GM10847 (cell line): Measurements from ENCODE around the gene C1QTNF3.

ENCODE experiments used
- POLR2A ChIP-seq: IDR thresholded peaks from 2 replicates; pipeline ENCODE4 v1.6.1; 2011; ENCODE audit not compliant: insufficient read length; ENCODE audit errors: extremely low read depth

Gene C1QTNF3

DNA sequence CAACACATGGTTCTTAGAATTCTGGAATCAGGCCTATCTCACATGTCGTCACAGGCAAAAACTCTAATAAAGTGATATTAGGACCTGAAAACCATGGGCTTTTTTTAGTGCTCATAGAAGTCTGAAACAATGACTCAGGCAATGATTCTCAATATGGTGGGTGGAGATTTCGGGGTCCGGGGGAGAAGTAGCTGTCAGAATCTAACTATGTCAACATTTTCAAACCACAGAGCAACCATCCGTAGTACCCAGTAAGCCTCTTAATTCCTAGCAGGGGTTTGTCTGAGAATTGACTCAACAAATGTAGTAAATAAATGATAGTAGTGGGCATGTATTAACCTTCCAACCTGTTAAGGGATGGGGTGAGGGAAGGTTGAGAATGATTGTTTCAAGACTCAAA lies 37.8 kb downstream of the C1QTNF3 start:
- TF ChIP-seq POLR2A = no peak

DNA sequence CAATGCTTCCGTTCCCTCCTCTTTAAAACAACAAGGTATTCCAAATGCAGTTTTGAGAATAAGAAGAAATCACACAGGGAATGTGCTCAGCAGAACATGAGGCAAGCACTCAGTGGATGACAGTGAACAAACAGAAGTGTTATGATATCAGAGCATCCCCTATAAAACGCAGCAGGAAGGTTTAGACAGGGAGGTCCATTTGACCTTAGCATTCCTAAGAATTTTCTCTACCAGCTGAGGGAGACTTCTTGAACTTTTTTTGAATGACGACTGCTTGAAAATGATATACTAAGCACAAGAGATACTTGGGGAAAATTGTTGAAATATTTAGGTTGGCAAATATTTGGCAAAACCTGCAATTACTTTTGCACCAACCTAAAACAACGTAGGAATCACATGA lies 39.1 kb downstream of the C1QTNF3 start:
- no peak for TF ChIP-seq POLR2A

GRCh38 chr5:34002629-34003328 lies 40.2 kb downstream of the C1QTNF3 start:
- no peak for TF ChIP-seq POLR2A

DNA sequence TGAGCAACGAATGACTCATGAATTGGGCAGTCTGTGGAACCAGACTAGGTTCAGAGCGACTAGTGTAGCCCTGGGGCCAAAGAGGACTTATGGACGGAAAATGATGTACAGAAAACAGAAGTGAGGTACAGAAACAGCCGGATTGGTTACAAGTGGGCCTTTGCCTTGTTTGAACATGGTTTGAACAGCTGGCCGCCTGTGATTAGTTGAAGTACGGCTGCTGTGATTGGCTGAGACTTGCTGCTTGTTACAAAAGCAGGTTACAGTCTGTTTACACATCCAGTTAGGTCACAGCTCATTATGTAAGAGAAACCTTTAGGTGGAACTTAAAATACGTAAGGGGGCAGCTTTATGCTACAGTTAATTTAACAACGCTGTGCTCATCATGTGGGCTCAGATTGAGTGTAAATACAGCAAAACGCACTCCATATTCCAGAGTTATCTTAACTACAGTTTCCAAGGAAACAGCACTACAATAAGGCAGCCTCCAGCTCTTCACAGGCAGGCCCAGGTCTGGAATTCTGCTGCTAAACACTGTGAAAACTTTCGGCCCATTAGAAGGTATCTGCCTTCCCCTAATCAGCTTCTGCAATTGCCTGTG lies 41.7 kb downstream of the C1QTNF3 start:
- no peak for TF ChIP-seq POLR2A

DNA sequence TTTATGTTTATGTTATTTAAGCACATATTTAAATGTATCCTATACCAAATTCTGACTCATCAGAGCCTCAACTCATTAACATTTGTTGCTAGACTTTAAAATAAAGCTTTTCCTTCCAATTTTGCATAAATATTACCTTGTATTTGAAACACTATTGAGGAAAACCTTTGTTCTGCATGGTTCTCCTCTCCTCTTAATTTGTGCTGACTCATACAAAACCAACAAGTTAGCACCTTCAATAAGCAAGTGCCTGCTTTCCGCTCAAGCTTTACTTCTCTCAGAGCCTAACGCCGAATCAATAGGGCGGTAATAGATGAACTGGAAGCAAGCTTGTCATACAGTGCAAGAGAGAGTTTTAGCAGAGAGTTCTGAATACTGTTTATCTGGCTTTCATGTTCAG lies 43.0 kb downstream of the C1QTNF3 start:
- no peak for TF ChIP-seq POLR2A

DNA sequence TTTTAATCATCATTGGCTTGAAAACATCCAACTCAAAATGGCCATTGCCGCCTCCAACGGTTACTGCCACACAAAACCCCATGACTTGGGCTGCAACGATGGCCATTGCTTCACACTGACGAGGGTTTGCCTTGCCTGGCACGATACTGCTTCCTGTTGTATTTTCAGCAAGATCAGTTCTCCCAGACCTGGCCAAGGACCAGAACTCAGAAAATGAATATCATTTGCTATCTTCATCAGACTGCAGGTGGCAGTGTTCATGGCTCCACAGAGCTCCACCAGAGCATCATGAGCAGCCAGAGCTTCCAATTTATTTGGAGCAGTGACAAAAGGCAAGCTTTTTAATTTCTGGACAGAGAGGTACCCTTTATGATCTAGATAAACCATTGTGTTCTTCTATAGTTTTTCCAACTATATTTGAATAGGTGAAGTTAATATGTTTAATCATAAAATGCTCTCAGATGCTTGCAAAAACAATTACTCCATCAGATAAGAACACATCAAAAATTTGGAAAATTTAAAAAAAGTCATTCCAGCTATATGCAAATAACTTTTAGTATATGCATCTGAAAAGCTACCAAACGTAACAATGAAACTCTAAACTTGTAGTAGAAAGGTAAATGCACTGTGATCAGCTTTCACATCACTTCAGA lies 45.6 kb downstream of the C1QTNF3 start:
- no peak for TF ChIP-seq POLR2A

GRCh38 chr5:33995865-33996264 lies 47.1 kb downstream of the C1QTNF3 start:
- no peak for TF ChIP-seq POLR2A

- no peak for TF ChIP-seq POLR2A
Observed at GRCh38 chr5:33994845-33995244, 48.2 kb downstream of the C1QTNF3 start.

- TF ChIP-seq POLR2A = no peak
Observed at GRCh38 chr5:33992864-33993263, 50.1 kb downstream of the C1QTNF3 start.

DNA sequence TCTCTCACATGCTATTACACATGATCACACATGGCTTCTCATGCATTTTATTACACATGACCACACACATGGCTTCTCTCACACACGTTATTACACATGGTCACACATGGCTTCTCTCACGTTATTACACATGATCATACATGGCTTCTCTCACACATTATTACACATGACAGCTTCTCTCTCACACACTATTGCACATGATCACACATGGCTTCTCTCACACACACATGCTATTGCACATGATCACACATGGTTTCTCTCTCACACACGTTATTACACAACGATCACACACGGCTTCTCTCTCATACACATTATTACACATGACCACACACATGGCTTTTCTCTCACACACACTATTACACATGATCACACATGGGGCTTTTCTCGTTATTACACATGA lies 57.6 kb downstream of the C1QTNF3 start:
- no peak for TF ChIP-seq POLR2A

DNA sequence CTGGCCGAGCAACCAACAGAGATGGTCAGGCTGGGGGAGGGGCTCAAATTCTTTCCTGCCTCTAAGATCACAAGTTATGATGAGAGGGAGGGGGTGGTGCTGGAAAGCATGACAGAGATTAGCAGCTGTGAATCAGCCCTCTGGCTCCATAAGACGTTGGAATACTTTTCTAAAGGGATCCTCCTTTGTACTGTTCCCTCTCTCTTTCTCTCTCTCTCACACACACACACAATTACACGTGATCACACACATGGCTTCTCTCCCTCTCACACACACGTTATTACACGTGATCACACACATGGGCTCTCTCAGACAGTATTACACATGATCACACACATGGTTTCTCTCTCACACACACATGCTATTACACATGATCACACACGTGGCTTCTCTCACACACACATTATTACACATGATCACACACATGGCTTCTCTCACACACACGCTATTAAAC lies 58.3 kb downstream of the C1QTNF3 start, which contains the start of gene SLC45A2:
SLC45A2 (minus strand) TSS at position 23 of the 454 bp plus-strand sequence. CDS start 110 bp downstream, outside the sequence.
- TF ChIP-seq POLR2A = no peak

DNA sequence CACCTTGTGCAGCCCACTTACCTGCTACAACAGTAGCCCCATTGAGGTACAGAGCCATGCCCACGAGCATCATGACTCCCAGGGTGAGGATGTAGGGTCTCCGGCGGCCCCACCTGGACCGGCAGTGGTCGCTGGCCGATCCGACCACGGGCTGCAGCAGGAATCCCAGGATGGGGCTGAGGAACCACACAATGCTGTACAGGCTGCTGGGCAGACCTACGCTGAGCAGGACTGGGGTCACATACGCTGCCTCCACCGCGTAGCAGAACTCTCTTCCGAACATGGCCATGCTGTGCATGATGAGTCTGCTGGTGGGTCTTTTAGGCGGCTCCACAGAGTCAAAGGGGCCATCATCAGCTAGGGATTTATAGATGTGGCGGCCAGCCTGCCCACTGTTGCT lies 58.8 kb downstream of the C1QTNF3 start:
- no peak for TF ChIP-seq POLR2A

- no peak for TF ChIP-seq POLR2A
Observed at GRCh38 chr5:33981408-33982162, 61.4 kb downstream of the C1QTNF3 start.

DNA sequence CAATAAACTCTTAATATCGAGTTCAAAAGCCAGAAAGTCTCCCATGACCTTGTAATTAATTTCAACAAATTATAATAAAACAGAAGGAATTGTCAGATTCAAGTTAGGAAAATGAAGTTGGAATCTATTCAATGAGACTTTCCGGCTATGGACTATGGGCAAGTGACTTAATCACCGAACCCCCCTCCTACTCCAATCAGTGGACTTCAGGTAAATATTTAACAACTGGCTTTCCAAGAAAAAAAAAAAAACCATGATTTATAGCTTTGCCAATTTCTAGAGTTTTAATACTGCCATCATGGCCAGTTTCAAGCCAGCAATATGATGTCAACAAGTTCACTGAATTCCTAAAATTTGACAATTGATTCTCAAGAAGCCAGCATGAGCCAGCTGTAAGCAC lies 63.0 kb downstream of the C1QTNF3 start:
- TF ChIP-seq POLR2A = no peak

- TF ChIP-seq POLR2A = no peak
Observed at GRCh38 chr5:33978306-33978705, 64.7 kb downstream of the C1QTNF3 start.
